Measurements from ENCODE around the gene OR5I1.
"Not testable (repeated sequence)": the region's sequence is repeated elsewhere in the genome, so short reads cannot be mapped to it uniquely, and the experiment has no call there.

OR5I1 gene

DNA sequence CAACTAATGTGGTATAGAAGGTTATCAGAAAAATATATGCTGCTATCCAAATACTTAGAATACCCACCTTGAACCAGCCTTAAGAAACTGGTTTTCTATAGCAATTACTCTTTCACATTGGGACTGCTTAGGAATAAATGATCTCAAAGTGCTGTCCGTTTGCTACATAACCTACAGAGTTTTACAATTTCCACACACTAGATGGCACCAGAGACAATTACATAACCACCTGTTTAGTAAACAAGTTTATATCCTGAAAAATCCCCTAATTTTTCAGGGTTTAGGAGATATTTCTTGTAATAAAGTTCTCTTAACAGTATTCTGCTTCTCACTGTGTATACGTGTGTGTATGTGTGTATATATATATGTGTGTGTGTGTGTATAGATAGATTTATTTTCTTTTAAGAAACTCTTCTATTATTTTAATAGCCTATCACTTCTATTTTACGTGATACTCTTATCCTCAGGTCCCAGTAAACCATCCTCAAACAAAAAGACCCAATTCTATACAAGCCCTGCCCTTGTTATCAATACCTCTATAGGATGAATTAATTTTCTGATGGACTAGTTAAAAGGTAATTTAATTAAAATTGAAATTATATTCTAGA lies 6.7 kb upstream of the OR5I1 start:
- H3K4me3 ChIP-seq (ENCODE audit: low read depth, low read length) = no peak overlapping the region
- no peak for TF ChIP-seq CTCF (IDR thresholded peaks at IDR 0.05; ENCODE audit: low read depth, low read length)

GRCh38 chr11:55920537-55920936 lies 15.7 kb downstream of the OR5I1 start:
- H3K4me3 ChIP-seq (ENCODE audit: low read depth, low read length) = no peak overlapping the region

GRCh38 chr11:55914482-55914881 lies 21.7 kb downstream of the OR5I1 start, which contains the start of gene OR5W2:
Gene OR5W2, minus strand, starts transcription at chr11:55914582. Its CDS starts 0 bp downstream, at chr11:55914582.
- H3K4me3 ChIP-seq (ENCODE audit: low read depth, low read length) = no peak within 1 kb of the TSS
- TF ChIP-seq CTCF (IDR thresholded peaks at IDR 0.05; ENCODE audit: low read depth, low read length) = no peak

More at GRCh38 chr11:55920537-55920936, 15.7 kb downstream of the OR5I1 start:
- TF ChIP-seq CTCF (IDR thresholded peaks at IDR 0.05; ENCODE audit: low read depth, low read length) = no peak

GRCh38 chr11:55902308-55902707 lies 33.9 kb downstream of the OR5I1 start:
- no peak overlapping the region for H3K4me3 ChIP-seq (ENCODE audit: low read depth, low read length)
- TF ChIP-seq CTCF (IDR thresholded peaks at IDR 0.05; ENCODE audit: low read depth, low read length) = no peak

DNA sequence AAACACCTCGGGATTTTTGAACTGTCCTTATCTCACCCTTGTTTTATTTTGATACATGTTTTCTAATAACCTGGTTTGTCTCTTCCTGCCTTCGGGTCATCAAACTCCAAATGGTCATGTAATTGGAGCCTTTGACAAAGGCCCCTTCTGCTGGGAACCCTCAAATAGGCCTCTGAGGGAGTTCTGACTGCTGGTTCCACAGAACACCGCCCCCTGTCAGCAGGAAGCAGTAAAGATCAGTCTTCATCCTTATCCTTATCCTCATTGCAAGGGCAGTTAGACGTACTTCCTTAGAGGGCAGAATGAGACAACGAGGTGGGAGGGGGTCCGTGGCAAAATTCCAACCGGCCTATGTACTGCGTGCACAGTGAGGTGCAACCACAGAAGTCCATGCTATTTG lies 41.0 kb downstream of the OR5I1 start:
- no peak overlapping the region for H3K4me3 ChIP-seq (ENCODE audit: low read depth, low read length)
- no peak for TF ChIP-seq CTCF (IDR thresholded peaks at IDR 0.05; ENCODE audit: low read depth, low read length)

DNA sequence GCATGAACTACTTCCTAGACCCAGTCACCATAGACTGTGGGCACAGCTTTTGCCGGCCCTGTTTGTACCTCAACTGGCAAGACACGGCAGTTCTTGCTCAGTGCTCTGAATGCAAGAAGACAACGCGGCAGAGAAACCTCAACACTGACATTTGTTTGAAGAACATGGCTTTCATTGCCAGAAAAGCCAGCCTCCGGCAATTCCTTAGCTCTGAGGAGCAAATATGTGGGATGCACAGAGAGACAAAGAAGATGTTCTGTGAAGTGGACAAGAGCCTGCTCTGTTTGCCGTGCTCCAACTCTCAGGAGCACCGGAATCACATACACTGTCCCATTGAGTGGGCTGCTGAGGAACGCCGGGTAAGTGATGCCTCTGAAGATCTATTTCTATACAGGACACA lies 50.7 kb downstream of the OR5I1 start:
- not testable (repeated sequence) for H3K4me3 ChIP-seq (ENCODE audit: low read depth, low read length)
